Measurements from ENCODE around the gene NES.

DNA sequence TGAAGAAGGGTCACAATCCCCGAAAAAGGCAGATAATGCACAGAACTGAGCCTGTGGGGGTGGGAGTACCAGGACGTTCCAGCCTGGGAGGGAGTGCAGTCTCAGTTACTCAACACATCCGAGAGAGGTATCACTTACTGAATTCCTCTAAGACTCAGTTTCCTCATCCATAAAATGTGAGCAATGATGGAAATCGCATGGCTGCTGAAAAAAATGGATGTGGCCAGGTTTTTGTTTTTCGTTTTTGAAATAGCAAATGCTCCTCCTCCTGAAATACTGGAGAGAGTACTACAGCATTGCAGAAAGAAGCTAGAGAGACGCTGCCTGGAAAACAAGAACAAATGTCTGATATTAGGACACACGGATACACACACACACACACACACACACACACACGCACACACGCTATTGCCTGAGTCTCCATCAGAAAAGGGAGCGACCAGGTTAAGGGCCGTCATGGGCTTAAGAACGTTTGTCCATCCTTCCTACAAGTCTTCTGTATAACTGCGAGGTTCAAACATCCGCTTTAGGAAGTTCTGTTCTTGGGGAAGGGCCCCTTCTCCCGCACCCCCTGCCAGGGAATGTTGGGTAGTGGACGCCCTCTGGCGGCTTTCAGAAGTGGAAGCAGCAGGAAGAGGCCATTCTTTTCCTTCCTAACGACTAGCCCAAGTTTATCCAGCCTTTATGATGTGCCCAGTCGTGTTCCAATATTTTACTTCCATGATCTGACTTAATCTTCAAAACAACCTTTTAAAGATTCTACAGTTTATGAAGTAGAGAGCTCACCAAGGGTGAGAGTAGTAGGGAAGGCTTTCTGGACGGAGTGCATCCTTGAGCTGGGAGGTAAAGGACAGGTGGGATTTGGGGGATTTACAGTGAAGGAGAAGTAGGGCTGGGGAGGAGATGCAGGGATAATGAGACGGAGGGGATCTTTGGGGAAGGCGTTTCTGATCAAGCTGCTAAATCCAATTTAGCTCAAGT, 699 bp upstream of the NES start:
- TF ChIP-seq, protein P1, sequence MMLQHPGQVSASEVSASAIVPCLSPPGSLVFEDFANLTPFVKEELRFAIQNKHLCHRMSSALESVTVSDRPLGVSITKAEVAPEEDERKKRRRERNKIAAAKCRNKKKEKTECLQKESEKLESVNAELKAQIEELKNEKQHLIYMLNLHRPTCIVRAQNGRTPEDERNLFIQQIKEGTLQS (IDR thresholded peaks at IDR 0.05) = no peak
- no peak for TF ChIP-seq SIN3A (IDR thresholded peaks at IDR 0.05; ENCODE audit: low read depth)
- TF ChIP-seq POLR2AphosphoS5 (IDR thresholded peaks at IDR 0.05; ENCODE audit: low read depth, low read length) = no peak
- TF ChIP-seq, protein P2, sequence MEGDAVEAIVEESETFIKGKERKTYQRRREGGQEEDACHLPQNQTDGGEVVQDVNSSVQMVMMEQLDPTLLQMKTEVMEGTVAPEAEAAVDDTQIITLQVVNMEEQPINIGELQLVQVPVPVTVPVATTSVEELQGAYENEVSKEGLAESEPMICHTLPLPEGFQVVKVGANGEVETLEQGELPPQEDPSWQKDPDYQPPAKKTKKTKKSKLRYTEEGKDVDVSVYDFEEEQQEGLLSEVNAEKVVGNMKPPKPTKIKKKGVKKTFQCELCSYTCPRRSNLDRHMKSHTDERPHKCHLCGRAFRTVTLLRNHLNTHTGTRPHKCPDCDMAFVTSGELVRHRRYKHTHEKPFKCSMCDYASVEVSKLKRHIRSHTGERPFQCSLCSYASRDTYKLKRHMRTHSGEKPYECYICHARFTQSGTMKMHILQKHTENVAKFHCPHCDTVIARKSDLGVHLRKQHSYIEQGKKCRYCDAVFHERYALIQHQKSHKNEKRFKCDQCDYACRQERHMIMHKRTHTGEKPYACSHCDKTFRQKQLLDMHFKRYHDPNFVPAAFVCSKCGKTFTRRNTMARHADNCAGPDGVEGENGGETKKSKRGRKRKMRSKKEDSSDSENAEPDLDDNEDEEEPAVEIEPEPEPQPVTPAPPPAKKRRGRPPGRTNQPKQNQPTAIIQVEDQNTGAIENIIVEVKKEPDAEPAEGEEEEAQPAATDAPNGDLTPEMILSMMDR (IDR thresholded peaks at IDR 0.05 in 2 of 3, conservative IDR thresholded peaks at IDR 0.05 in 1 of 3; ENCODE audit: borderline replicate concordance in 1 of 3, insufficient read depth in 1 of 3, low read depth in 2 of 3, low read length in 2 of 3) = peak; percentile 88 to 98 (median 95)
- no peak for TF ChIP-seq ZNF274 (IDR thresholded peaks at IDR 0.05; ENCODE audit: low read depth, low read length)
- no peak for TF ChIP-seq EZH2phosphoT487 (IDR thresholded peaks at IDR 0.05; ENCODE audit: borderline replicate concordance)
- peak; percentile 99 for TF ChIP-seq RAD21 (IDR thresholded peaks at IDR 0.05; ENCODE audit: low read depth)
- TF ChIP-seq YY1 (IDR thresholded peaks at IDR 0.05; ENCODE audit: extremely low read depth, insufficient replicate concordance, low read depth, low read length) = no peak
- TF ChIP-seq POLR2A (IDR thresholded peaks at IDR 0.05; ENCODE audit: borderline replicate concordance, extremely low read depth, insufficient read depth, insufficient read length) = no peak
- TF ChIP-seq JUND (IDR thresholded peaks at IDR 0.05) = no peak
- TF ChIP-seq, protein P3, sequence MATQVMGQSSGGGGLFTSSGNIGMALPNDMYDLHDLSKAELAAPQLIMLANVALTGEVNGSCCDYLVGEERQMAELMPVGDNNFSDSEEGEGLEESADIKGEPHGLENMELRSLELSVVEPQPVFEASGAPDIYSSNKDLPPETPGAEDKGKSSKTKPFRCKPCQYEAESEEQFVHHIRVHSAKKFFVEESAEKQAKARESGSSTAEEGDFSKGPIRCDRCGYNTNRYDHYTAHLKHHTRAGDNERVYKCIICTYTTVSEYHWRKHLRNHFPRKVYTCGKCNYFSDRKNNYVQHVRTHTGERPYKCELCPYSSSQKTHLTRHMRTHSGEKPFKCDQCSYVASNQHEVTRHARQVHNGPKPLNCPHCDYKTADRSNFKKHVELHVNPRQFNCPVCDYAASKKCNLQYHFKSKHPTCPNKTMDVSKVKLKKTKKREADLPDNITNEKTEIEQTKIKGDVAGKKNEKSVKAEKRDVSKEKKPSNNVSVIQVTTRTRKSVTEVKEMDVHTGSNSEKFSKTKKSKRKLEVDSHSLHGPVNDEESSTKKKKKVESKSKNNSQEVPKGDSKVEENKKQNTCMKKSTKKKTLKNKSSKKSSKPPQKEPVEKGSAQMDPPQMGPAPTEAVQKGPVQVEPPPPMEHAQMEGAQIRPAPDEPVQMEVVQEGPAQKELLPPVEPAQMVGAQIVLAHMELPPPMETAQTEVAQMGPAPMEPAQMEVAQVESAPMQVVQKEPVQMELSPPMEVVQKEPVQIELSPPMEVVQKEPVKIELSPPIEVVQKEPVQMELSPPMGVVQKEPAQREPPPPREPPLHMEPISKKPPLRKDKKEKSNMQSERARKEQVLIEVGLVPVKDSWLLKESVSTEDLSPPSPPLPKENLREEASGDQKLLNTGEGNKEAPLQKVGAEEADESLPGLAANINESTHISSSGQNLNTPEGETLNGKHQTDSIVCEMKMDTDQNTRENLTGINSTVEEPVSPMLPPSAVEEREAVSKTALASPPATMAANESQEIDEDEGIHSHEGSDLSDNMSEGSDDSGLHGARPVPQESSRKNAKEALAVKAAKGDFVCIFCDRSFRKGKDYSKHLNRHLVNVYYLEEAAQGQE (IDR thresholded peaks at IDR 0.05; ENCODE audit: low read depth) = no peak
- no peak for TF ChIP-seq CBX3 (IDR thresholded peaks at IDR 0.05; ENCODE audit: low read depth)
- TF ChIP-seq EZH2 (IDR thresholded peaks at IDR 0.05) = no peak
- TF ChIP-seq, protein P4, sequence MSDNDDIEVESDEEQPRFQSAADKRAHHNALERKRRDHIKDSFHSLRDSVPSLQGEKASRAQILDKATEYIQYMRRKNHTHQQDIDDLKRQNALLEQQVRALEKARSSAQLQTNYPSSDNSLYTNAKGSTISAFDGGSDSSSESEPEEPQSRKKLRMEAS (IDR thresholded peaks at IDR 0.05) = no peak
